Thyroid gland (tissue), 4 donors: Measurements from ENCODE around the gene ARHGAP24. TPM values are rescaled to one million over a fixed set of nuclear protein-coding genes. Genes with fewer than 3 reads are reported as not detected.

Experiments used
- DNase-seq, 2 donors: peaks; one replicate each; pipeline ENCODE4 v3.0.0-alpha.2; 2019
- H3K27ac ChIP-seq, 3 donors: fragments of 200-600 bp; sonication (generic); 1 replicate in 2 of 3; 2 replicates in 1 of 3; pipeline ENCODE4 v1.5.1; 2016 to 2019; ENCODE audit warnings: mild to moderate bottlenecking in 1 of 3, moderate library complexity in 1 of 3
- H3K27me3 ChIP-seq: fragments of 200-600 bp; sonication (generic); one replicate; pipeline ENCODE4 v1.5.1; 2019
- H3K36me3 ChIP-seq, 2 donors: fragments of 200-600 bp; sonication (generic); one replicate each; pipeline ENCODE4 v1.5.1; 2016 to 2019
- H3K4me1 ChIP-seq, 2 donors: fragments of 200-600 bp; sonication (generic); one replicate each; pipeline ENCODE4 v1.5.1; 2017 to 2019
- H3K4me3 ChIP-seq, 3 donors: fragments of 200-600 bp; sonication (generic); replicated peaks in 1 of 3; 1 replicate in 2 of 3; 2 replicates in 1 of 3; pipeline ENCODE4 v1.5.1; 2016; ENCODE audit warnings: mild to moderate bottlenecking in 1 of 3
- H3K9me3 ChIP-seq: fragments of 200-600 bp; sonication (generic); one replicate; pipeline ENCODE4 v1.5.1; 2017
- CTCF ChIP-seq, 6 experiments: fragments of 200-600 bp in 3 of 6; fragments of 450-650 bp in 3 of 6; sonication (generic) in 3 of 6; IDR thresholded peaks; one replicate each; pipeline ENCODE4 v1.5.1; 2016 to 2019; ENCODE audit warnings: antibody characterized with exemption in 6 of 6, mild to moderate bottlenecking in 2 of 6, inconsistent platforms in 1 of 6, moderate library complexity in 1 of 6
- POLR2A ChIP-seq, 2 donors: fragments of 450-650 bp; IDR thresholded peaks; one replicate each; pipeline ENCODE4 v1.6.1; 2017; ENCODE audit warnings: antibody characterized with exemption in 2 of 2, mild to moderate bottlenecking in 2 of 2, moderate library complexity in 1 of 2
- WGBS, 2 donors: methylation state at CpG; one replicate each; pipeline ENCODE4 v1.1.5; 2017; 5-methylcytosine and 5-hydroxymethylcytosine counted together
- intact Hi-C: fragments of 100-400 bp; cut with DNase I; formaldehyde crosslinking; loops from one replicate; pipeline ENCODE4 v1.15.1; 2023
- total RNA-seq, 4 donors: library from RNA; depleted of rRNA; stranded (reverse); fragments of >200 nt; gene quantifications; one replicate each; pipeline ENCODE4 v1.2.3, GENCODE V29; 2016

The ARHGAP24 gene
- total RNA-seq, 4 donors from 2014 or later: 20.8 to 70.3 (median 52.4) TPM

GRCh38 chr4:85548116-85548515 lies 73.2 kb downstream of the ARHGAP24 start:
- intact Hi-C loops: no loop called here
- no peak for TF ChIP-seq CTCF (IDR thresholded peaks at IDR 0.05)
- TF ChIP-seq POLR2A (IDR thresholded peaks at IDR 0.05): no peak
- no peak overlapping the region for H3K27ac ChIP-seq
- DNase-seq: no peak
- H3K36me3 ChIP-seq: no peaks in the 10 kb centered on the region
- no peaks in the 10 kb centered on the region for H3K4me1 ChIP-seq
- H3K27me3 ChIP-seq: no peaks in the 10 kb centered on the region
- H3K4me3 ChIP-seq: no peak overlapping the region
- 89 to 94% methylated on average over 2 of the region's 2 CpGs for WGBS, 2 donors
- no peaks in the 10 kb centered on the region for H3K9me3 ChIP-seq

- H3K9me3 ChIP-seq: no peaks in the 10 kb centered on the region
- H3K27ac ChIP-seq: no peak overlapping the region
- H3K27me3 ChIP-seq: no peaks in the 10 kb centered on the region
- intact Hi-C loops: no loop called here
- no peaks in the 10 kb centered on the region for H3K36me3 ChIP-seq
- DNase-seq: no peak
- TF ChIP-seq CTCF (IDR thresholded peaks at IDR 0.05): no peak
- TF ChIP-seq POLR2A (IDR thresholded peaks at IDR 0.05): no peak
- 75% methylated on average over 2 of the region's 2 CpGs for WGBS, 2 donors
- H3K4me1 ChIP-seq: no peaks in the 10 kb centered on the region
- no peak overlapping the region for H3K4me3 ChIP-seq
Measured at GRCh38 chr4:85548841-85549240, 73.9 kb downstream of the ARHGAP24 start.

GRCh38 chr4:85555206-85555605 lies 80.3 kb downstream of the ARHGAP24 start:
- no peaks in the 10 kb centered on the region for H3K9me3 ChIP-seq
- no peaks in the 10 kb centered on the region for H3K27me3 ChIP-seq
- H3K4me3 ChIP-seq: no peak overlapping the region
- TF ChIP-seq CTCF (IDR thresholded peaks at IDR 0.05) (no peak), POLR2A (IDR thresholded peaks at IDR 0.05) (no peak)
- H3K36me3 ChIP-seq: no peaks in the 10 kb centered on the region
- no peak for DNase-seq
- 75 to 89% methylated on average over 1 of the region's 1 CpG for WGBS, 2 donors
- no peaks in the 10 kb centered on the region for H3K4me1 ChIP-seq
- intact Hi-C loops: no loop called here
- H3K27ac ChIP-seq: no peak overlapping the region

GRCh38 chr4:85556283-85556682 lies 81.3 kb downstream of the ARHGAP24 start:
- H3K27ac ChIP-seq: no peak overlapping the region
- no peak for DNase-seq
- no peaks in the 10 kb centered on the region for H3K9me3 ChIP-seq
- WGBS, 2 donors: 69 to 74% methylated on average over 4 of the region's 4 CpGs
- H3K4me1 ChIP-seq: no peaks in the 10 kb centered on the region
- TF ChIP-seq CTCF (IDR thresholded peaks at IDR 0.05): no peak
- TF ChIP-seq POLR2A (IDR thresholded peaks at IDR 0.05): no peak
- H3K27me3 ChIP-seq: no peaks in the 10 kb centered on the region
- no peak overlapping the region for H3K4me3 ChIP-seq
- intact Hi-C loops: no loop called here
- H3K36me3 ChIP-seq: no peaks in the 10 kb centered on the region

- Histone ChIP-seq H3K27me3 (no peaks in the 10 kb centered on the region), H3K27ac (no peak overlapping the region), H3K9me3 (no peaks in the 10 kb centered on the region), H3K36me3 (no peaks in the 10 kb centered on the region), H3K4me1 (no peaks in the 10 kb centered on the region), H3K4me3 (no peak overlapping the region)
- WGBS, 2 donors: 59 to 82% methylated on average over 4 to 5 of the region's 6 CpGs
- intact Hi-C loops: no loop called here
- TF ChIP-seq POLR2A (IDR thresholded peaks at IDR 0.05): no peak
- DNase-seq: no peak
Measured at GRCh38 chr4:85557016-85557901, 82.3 kb downstream of the ARHGAP24 start.
